Left colon (tissue), 2 donors: ENCODE results near the gene FUT7. TPM values are rescaled to one million over a fixed set of nuclear protein-coding genes. Genes with fewer than 3 reads are reported as not detected.

ENCODE experiments used
- ATAC-seq: fragments of 200-7000 bp; cut with Tn5 transposase; one replicate; pipeline ENCODE4 v1.9.1; 2020; ENCODE audit warnings: mild to moderate bottlenecking, moderate library complexity
- DNase-seq, 2 donors: peaks; one replicate each; pipeline ENCODE4 v3.0.0-alpha.2; 2020
- intact Hi-C, 2 donors: fragments of 100-400 bp; cut with DNase I in 1 of 2; cut with micrococcal nuclease in 1 of 2; formaldehyde crosslinking; loops; one replicate each; pipeline versions ENCODE4 v1.11.2 to v1.14.0; 2022; cut with DNase I, micrococcal nuclease
- total RNA-seq, 2 donors: library from RNA; stranded (reverse); fragmentation: NEBNext Ultra II Directional; extraction: Animal tissue kit (Norgen Biotek cat#: 25700); gene quantifications; one replicate each; pipeline ENCODE4 v1.2.1, GENCODE V29; 2021
- donor health status: DM: no; HTN: no; CAD: no.
- donor health status: DM: yes; HTN: yes; CAD: no.

The FUT7 gene
- total RNA-seq, 2 donors from 2014 or later, result not detected

DNA sequence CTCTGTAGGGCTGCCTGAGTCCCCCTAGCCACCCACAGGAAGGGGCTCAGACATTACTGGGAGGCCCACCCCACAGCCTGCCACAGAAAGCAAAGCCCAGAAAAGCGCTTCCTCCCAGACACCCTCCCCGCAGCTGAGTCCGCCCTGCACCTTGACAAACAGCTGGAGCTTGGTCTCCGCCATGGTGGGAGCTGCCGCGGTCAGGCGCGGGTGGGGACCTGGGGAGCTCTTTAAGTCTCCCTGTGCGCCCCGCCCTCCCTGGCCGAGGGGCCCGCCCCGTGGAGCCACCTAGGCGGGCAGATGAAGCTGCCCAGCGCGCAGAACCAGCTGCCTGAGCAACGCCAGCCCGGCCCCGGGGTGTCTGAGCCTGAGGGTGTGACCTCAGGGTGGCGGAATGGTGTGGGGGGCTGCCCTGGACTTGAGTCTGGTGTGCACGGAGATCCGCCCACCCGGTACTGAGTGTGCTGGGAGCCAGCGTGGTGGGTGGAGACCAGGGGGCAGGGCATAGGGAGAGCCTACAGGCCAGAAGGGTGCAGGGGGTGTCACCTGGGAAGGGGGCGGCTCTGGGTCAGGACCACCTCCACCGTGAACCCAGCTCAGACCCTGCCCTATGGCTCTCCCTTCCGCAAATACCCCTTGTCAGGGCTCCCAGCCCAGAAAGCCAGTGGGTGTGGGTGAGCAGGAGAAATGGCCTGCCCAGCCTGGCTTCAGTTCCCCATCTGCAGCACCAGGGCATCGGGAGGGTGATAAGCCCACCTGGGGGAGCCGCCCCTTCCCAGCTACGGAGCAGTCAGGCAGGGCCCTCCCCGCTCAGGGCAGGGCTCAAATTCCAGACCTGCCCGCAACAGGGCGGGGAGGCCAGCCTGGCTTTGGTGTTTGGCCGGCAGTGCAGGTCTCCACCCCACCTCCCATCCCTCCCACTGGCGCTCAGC lies 35.3 kb downstream of the FUT7 start, which contains the start of gene CLIC3:
CLIC3 (minus strand) TSS at position 208 of the 932 bp plus-strand sequence; CDS start at position 183, 25 bp downstream.
- ATAC-seq (peak; percentile 39), DNase-seq (peak; percentile 69 to 80)
- intact Hi-C loops, result no loop called here

DNA sequence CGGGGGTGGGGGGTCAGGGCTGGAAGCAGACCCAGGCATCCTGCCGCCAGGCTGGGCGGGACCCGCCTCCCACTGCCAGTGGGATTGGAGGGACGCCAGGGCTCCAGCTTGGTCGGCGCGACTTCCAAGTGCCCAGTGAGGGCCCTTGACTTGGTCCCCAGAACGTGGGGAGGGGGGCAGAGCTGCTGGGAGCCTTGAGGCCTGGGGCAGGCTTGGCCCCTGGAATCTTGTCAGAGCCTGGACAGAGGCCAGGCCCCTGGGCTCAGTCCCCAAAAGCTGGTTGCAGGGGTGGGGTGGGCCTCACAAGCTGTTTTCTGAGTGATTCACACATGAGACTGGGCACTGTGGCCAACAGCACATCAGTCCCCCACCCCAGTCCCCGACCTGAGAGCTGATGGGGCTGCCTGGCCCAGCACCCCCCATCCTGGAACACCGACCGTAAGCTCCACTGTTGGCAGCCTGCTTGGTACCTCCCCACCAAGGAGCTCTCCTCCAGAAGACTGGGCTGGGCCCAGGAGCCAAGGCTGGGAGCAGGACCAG lies 36.0 kb downstream of the FUT7 start:
- DNase-seq (peak in 1 of 2 donors; percentile 49), ATAC-seq (no peak)
- intact Hi-C loops, result no loop called here

GRCh38 chr9:136995362-136995761 lies 36.5 kb downstream of the FUT7 start:
- DNase-seq, result peak in 1 of 2 donors; percentile 40
- intact Hi-C loops, result no loop called here
- no peak for ATAC-seq

- no peak for ATAC-seq
- intact Hi-C loops, result no loop called here
- DNase-seq, result no peak
Measured at GRCh38 chr9:136994888-136995230, 37.0 kb downstream of the FUT7 start.

- intact Hi-C loops, result no loop called here
- DNase-seq (no peak), ATAC-seq (no peak)
Measured at GRCh38 chr9:136994180-136994887, 37.6 kb downstream of the FUT7 start.

DNA sequence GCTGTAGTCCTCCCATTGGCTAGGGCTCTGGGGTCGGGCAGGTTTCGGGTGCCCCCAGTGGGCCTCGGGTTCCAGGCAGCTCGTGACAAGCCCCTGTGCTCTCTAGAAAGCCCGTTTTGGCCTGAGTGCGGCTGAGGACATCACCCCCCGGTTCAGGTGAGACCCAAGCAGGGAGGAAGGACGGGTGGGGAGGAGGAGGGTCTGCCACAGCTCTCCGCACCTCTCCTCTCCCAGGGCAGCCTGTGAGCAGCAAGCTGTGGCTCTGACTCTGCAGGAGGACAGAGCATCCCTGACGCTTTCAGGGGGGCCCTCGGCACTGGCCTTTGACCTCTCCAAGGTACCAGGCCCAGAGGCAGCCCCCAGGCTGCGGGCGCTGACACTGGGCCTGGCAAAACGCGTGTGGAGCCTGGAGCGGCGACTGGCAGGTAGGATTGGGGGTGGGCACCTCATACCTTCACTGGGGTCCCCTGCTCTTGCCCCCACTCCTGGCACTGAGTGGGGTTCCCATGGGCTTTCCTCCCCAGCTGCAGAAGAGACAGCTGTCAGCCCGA lies 39.0 kb downstream of the FUT7 start:
- ATAC-seq (no peak), DNase-seq (no peak)
- intact Hi-C loops, result no loop called here

DNA sequence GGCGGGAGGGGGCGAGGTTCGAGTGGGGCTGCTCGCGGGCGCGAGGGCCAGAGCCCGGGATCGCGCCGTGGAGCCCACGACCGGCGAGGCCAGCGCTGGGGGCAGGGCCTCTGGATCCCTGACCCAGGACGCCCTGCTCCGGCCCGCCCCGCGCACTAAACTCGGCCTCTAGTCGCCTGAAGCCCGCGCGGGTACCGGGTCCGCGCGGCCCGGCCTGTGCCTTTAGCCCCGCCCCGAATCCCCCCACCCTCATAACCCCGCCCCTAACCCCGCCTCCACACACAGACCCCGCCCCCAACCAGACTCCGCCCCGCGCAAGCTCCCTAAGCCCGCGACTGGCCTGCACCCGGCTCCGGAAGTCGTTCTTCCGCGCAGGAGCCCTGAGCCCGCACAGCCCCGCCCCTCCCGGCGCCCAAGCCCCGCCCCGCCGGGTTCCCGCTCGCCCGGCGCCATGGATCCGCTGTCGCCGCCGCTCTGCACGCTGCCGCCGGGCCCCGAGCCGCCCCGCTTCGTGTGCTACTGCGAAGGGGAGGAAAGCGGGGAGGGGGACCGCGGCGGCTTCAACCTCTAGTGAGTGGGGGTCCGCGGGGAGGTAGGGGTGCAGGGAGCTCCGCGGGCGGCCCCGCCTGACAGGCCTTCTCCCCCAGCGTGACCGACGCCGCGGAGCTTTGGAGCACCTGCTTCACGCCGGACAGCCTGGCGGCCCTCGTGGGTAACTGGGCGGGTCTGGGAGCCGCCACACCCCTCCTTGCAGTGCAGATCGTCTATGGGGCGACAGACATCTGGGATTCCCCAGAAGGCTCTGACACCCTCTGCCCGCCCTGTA lies 39.7 kb downstream of the FUT7 start, which contains the start of gene PAXX:
PAXX (plus strand) TSS at position 430 of the 826 bp plus-strand sequence; CDS start at position 452, 22 bp downstream.
- intact Hi-C loops, result no loop called here
- ATAC-seq (peak; percentile 81), DNase-seq (peak; percentile 92 to 96)

GRCh38 chr9:136990242-136990911 lies 41.5 kb downstream of the FUT7 start:
- ATAC-seq (no peak), DNase-seq (no peak)
- intact Hi-C loops, result no loop called here

DNA sequence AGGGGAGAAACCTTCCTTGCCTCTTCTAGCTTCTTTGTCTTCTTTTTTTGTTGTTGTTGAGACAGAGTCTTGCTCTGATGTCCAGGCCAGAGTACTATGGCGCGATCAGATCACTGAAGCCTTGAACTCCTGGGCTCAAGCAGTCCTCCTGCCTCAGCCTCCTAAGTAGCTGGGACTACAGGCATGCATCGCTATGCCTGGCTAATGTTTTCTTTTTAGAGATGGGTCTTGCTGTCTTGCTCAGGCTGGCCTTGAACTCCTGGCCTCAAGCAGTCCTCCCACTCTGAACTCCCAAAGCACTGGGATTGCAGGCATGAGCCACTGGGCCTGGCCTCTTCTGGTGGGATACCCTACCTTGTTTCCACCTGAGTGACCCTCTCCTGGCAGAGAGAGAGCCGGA lies 43.0 kb downstream of the FUT7 start:
- no peak for DNase-seq
- intact Hi-C loops, result no loop called here
- no peak for ATAC-seq

DNA sequence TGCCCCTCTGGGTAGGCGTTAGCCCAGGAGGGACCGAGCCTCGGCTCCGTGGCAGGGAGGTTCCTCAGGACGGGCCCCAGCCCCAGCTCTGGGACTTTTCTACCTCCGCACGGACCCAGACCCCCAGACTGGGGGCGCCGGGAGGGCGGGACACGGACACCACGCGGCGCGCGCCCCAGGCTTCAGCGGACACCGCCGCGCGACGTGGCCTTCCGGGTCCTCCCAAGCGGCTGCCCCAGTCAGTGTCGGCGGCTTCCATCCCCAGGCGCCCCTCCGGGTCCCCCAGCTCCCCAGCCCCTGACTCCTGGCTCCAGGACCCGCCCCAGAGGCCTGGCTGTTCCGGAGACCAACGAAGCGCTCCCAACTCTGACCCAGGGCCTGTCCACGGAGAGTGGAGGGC lies 46.0 kb downstream of the FUT7 start:
- intact Hi-C loops, result no loop called here
- ATAC-seq, result no peak
- no peak for DNase-seq

DNA sequence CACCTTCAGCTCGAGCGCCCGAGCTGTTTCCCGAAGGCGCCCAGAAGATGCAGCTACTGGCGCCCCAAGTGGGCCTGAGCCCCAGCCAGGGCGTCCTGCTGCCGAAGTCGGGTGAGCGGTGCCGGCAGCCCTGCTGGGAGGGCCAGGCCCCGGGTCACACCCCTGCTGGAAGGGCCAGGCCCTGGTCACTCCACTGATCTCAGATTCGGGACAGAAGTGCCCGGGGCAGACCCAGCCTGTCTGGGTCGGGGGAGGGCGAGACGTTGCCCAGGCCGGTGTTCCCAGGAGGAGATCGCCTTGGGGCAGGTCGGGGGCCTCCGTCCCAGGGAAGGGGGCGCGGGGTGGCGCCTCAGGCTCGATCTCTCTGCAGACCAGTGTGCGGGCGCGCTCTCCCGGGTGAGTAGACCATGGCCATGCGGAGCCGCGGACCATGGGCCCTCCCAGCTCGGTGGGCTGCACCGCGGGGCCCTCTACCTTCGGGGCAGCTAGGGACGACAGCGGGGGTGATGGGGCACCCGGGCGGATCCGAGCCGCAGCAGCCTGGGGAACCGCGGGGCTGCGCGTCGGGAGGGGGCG lies 46.8 kb downstream of the FUT7 start:
- no peak for DNase-seq
- intact Hi-C loops, result no loop called here
- ATAC-seq, result no peak

- DNase-seq, result no peak
- no peak for ATAC-seq
- intact Hi-C loops, result no loop called here
Measured at GRCh38 chr9:136984464-136985026, 47.3 kb downstream of the FUT7 start.

DNA sequence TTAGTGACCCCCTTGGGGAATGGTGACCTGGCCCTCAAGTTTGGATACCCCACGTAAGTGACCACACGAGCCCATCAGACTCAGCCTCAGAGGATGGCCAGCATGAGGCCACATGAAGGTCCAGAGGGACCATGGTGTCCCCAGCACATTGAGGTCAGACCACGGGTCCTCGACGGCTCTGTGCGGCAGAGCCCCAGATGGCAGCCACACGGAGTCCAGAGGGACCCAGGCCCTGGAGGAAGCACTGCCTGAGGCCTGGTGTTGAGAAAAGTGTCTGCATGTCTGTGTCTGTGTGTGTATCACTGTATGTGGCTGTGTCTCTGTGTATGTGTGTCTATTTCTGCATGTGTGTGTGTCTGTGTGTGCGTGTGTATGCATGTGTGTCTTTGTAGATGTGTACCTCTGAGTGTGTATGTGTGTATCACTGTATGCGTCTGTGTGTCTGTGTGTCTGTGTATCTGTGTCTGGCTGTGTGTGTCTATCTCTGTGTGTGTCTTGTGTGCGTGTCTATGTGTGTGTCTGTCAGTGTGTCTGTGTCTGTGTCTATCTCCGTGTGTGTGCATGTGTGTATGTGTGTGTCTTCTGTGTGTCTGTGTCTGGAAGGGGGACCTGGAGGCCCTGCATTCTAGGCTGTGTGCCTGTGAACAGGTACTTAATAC lies 48.1 kb downstream of the FUT7 start:
- DNase-seq (no peak), ATAC-seq (no peak)
- intact Hi-C loops, result no loop called here

- intact Hi-C loops, result no loop called here
- ATAC-seq (no peak), DNase-seq (no peak)
Measured at GRCh38 chr9:136983167-136983566, 48.7 kb downstream of the FUT7 start.

- intact Hi-C loops, result no loop called here
- DNase-seq (no peak), ATAC-seq (no peak)
Measured at GRCh38 chr9:136982232-136983051, 49.4 kb downstream of the FUT7 start, which contains the start of gene LCNL1. TSS of gene LCNL1 (plus strand) at chr9:136982993. CDS start at chr9:136983587, 594 bp downstream.
